Lower lobe of right lung (tissue), 2 donors: ENCODE results near the gene SV2A. TPM values are rescaled to one million over a fixed set of nuclear protein-coding genes. Genes with fewer than 3 reads are reported as not detected.

Experiments used
- ATAC-seq, 2 donors: fragments of 200-7000 bp; cut with Tn5 transposase; one replicate each; pipeline ENCODE4 v1.9.1; 2020 to 2022; ENCODE audit warnings: mild to moderate bottlenecking in 2 of 2, moderate library complexity in 2 of 2
- DNase-seq: peaks from one replicate; pipeline ENCODE4 v3.0.0-alpha.2; 2020
- H3K27ac ChIP-seq: fragments of 200-600 bp; one replicate; pipeline ENCODE4 v1.8.0; 2022
- H3K27me3 ChIP-seq: fragments of 200-600 bp; one replicate; pipeline ENCODE4 v1.8.0; 2022; ENCODE audit warnings: low read depth
- H3K36me3 ChIP-seq: fragments of 200-600 bp; one replicate; pipeline ENCODE4 v1.8.0; 2022; ENCODE audit warnings: mild to moderate bottlenecking
- H3K4me1 ChIP-seq: fragments of 200-600 bp; one replicate; pipeline ENCODE4 v1.8.0; 2022
- H3K4me3 ChIP-seq: fragments of 200-600 bp; one replicate; pipeline ENCODE4 v1.8.0; 2022; ENCODE audit warnings: mild to moderate bottlenecking
- H3K9me3 ChIP-seq: fragments of 200-600 bp; one replicate; pipeline ENCODE4 v1.8.0; 2022
- CTCF ChIP-seq: fragments of 200-600 bp; IDR thresholded peaks from one replicate; pipeline ENCODE4 v1.8.0; 2022; ENCODE audit warnings: antibody characterized with exemption, mild to moderate bottlenecking
- intact Hi-C: fragments of 100-400 bp; cut with DNase I; formaldehyde crosslinking; loops from one replicate; pipeline ENCODE4 v1.11.0; 2022
- total RNA-seq: library from RNA; stranded (reverse); fragmentation: NEBNext Ultra II Directional; extraction: Animal tissue kit (Norgen Biotek cat#: 25700); gene quantifications from one replicate; pipeline ENCODE4 v1.2.1, GENCODE V29; 2021
- donor health status: DM: no; HTN: yes; CAD: no; lungs with severe emphysema.

Gene SV2A
- total RNA-seq, 1 donor from 2014 or later = 0.86 TPM

- no peaks in the 10 kb centered on the region for H3K27me3 ChIP-seq
- ATAC-seq = no peak
- no peak for TF ChIP-seq CTCF
- H3K27ac ChIP-seq = no peak overlapping the region
- no peaks in the 10 kb centered on the region for H3K36me3 ChIP-seq
- intact Hi-C loops = no loop called here
- H3K4me1 ChIP-seq = no peaks in the 10 kb centered on the region
- H3K9me3 ChIP-seq = no peaks in the 10 kb centered on the region
- no peak for DNase-seq
- H3K4me3 ChIP-seq = no peak overlapping the region
These were observed 11.0 kb downstream of the SV2A start for GRCh38 chr1:149906570-149907075.

DNA sequence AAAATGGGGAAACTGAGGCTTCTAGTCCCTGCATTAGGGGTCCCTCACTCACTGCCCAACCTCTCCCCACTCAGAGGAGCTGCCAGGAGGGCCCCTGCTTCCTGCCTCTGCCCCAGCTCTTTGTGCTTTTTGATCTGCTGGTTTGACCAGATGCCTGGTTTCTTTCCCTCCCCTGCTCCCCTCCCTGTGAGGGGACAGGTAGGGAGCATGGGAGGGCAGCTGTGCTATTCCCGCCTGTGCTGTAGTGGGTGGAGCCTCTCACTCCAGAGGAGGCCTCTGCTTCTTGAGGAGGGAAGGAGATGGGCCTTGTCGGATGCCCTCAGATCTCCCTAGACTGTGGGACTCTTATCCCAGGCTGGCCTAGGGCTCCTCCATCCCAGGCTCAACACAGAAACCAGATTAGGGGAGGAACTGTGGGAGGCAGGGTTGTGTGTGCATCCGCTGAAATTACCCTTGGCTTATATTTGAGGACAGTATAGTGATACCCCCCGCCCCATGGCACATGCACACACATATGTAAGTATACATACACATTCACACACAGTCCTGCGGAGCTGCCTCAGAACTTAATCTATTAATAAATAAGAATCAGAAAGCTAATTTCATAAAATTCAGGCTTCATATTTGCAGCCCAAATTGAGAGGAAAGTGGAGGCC lies 13.7 kb downstream of the SV2A start:
- no peaks in the 10 kb centered on the region for H3K36me3 ChIP-seq
- H3K4me1 ChIP-seq = peaks cover 10% of the 10 kb centered on the region
- no peak overlapping the region for H3K4me3 ChIP-seq
- no peak for DNase-seq
- H3K27ac ChIP-seq = no peak overlapping the region
- no peak for ATAC-seq
- TF ChIP-seq CTCF = no peak
- intact Hi-C loops = no loop called here
- H3K9me3 ChIP-seq = no peaks in the 10 kb centered on the region
- no peaks in the 10 kb centered on the region for H3K27me3 ChIP-seq

GRCh38 chr1:149899460-149900284 lies 18.0 kb downstream of the SV2A start, which contains the start of gene BOLA1:
Gene BOLA1 (plus strand): TSS chr1:149899568. CDS start chr1:149900060, 492 bp downstream.
- H3K9me3 ChIP-seq = no peaks in the 10 kb centered on the region
- peaks cover 10% of the 10 kb centered on the region for H3K4me1 ChIP-seq
- peak within 1 kb of the TSS; percentile 85 for H3K27ac ChIP-seq
- ATAC-seq (peak; percentile 99 to 100), DNase-seq (peak; percentile 96)
- H3K4me3 ChIP-seq = peak within 1 kb of the TSS; percentile 73
- intact Hi-C loops = no loop called here
- no peaks in the 10 kb centered on the region for H3K27me3 ChIP-seq
- no peaks in the 10 kb centered on the region for H3K36me3 ChIP-seq
- TF ChIP-seq CTCF = no peak

DNA sequence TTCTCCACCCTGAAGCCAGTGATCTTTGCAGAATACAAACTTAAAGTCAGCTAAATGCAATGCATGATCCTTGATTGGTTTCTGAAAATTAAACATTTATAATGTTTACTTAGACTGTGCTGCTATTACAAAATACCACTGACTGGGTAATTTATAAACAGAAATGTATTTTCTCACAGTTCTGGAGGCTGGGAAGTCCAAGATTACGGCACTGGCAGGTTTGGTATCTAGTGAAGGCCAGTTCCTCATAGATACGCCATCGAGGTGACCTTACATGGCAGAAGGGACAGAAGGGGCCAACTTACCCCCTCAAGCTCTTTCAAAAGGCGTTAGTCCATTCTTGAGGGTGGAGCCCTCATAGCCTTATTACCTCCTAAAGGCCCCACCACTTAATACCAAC lies 21.1 kb downstream of the SV2A start:
- Histone ChIP-seq H3K9me3 (no peaks in the 10 kb centered on the region), H3K4me1 (peaks cover 10% of the 10 kb centered on the region), H3K4me3 (no peak overlapping the region), H3K27me3 (no peaks in the 10 kb centered on the region), H3K36me3 (no peaks in the 10 kb centered on the region), H3K27ac (no peak overlapping the region)
- ATAC-seq (no peak), DNase-seq (no peak)
- intact Hi-C loops = no loop called here
- no peak for TF ChIP-seq CTCF

DNA sequence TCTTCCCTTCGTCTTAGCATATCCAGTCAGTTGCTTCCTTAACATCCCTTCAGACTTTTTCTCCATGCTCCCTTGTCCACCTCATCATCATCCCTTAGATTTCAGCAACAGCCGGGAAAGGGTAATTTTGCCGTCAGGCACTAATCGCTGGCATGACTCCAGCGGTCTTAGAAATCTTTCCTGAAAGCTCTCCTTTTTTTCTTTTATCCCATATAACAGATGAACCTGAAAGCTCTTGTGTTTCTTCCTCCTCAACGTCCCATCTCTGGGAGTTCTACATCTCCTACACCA lies 28.7 kb downstream of the SV2A start:
- H3K4me3 ChIP-seq = peak overlapping the region; percentile 70
- TF ChIP-seq CTCF = no peak
- H3K4me1 ChIP-seq = peaks cover 16% of the 10 kb centered on the region
- peak overlapping the region; percentile 99 for H3K27ac ChIP-seq
- no peaks in the 10 kb centered on the region for H3K27me3 ChIP-seq
- H3K9me3 ChIP-seq = no peaks in the 10 kb centered on the region
- DNase-seq (no peak), ATAC-seq (no peak)
- no peaks in the 10 kb centered on the region for H3K36me3 ChIP-seq
- intact Hi-C loops = no loop called here
